SK-N-MC (cell line): ENCODE data around the gene C19orf81.

Experiments used
- DNase-seq: peaks from one replicate; pipeline ENCODE4 v3.0.0-alpha.2; 2011; ENCODE audit warnings: low read depth, low spot score
- H3K27ac ChIP-seq: fragments of 200-600 bp; sonication (generic); 2 replicates; pipeline ENCODE4 v1.5.1; 2016; ENCODE audit warnings: mixed run types
- H3K36me3 ChIP-seq: fragments of 200-600 bp; sonication (generic); 2 replicates; pipeline ENCODE4 v1.6.1; 2017; ENCODE audit warnings: antibody characterized with exemption, low read length, mixed read lengths; ENCODE audit not compliant: insufficient read depth
- H3K4me3 ChIP-seq: fragments of 200-600 bp; sonication (generic); 2 replicates; pipeline ENCODE4 v1.5.1; 2016
- H3K9ac ChIP-seq: fragments of 200-600 bp; sonication (generic); 2 replicates; pipeline ENCODE4 v1.8.0; 2017; ENCODE audit warnings: mixed run types, mixed read lengths; ENCODE audit not compliant: insufficient read length
- H3K9me3 ChIP-seq: fragments of 200-600 bp; sonication (generic); 2 replicates; pipeline ENCODE4 v1.6.1; 2017; ENCODE audit warnings: low read depth, mild to moderate bottlenecking, antibody characterized with exemption, low read length, moderate library complexity, mixed read lengths
- EZH2 ChIP-seq: fragments of 200-600 bp; sonication (generic); IDR thresholded peaks from one replicate; pipeline ENCODE4 v1.6.1; 2017; ENCODE audit warnings: antibody characterized with exemption
- FOXP2 ChIP-seq: optimal IDR thresholded peaks from 2 replicates; pipeline ENCODE3; 2011; ENCODE audit warnings: mild to moderate bottlenecking, moderate library complexity; ENCODE audit not compliant: insufficient read depth; ENCODE audit errors: extremely low read length, control extremely low read depth
- POLR2AphosphoS5 ChIP-seq: IDR thresholded peaks from 2 replicates; pipeline ENCODE4 v1.6.1; 2012; ENCODE audit warnings: mild to moderate bottlenecking, low read depth, low read length, borderline replicate concordance

The C19orf81 gene

GRCh38 chr19:50697414-50698124 is 48.3 kb downstream of the C19orf81 start:
- TF ChIP-seq EZH2, result no peak
- TF ChIP-seq POLR2AphosphoS5, result no peak
- no peak for TF ChIP-seq FOXP2

DNA sequence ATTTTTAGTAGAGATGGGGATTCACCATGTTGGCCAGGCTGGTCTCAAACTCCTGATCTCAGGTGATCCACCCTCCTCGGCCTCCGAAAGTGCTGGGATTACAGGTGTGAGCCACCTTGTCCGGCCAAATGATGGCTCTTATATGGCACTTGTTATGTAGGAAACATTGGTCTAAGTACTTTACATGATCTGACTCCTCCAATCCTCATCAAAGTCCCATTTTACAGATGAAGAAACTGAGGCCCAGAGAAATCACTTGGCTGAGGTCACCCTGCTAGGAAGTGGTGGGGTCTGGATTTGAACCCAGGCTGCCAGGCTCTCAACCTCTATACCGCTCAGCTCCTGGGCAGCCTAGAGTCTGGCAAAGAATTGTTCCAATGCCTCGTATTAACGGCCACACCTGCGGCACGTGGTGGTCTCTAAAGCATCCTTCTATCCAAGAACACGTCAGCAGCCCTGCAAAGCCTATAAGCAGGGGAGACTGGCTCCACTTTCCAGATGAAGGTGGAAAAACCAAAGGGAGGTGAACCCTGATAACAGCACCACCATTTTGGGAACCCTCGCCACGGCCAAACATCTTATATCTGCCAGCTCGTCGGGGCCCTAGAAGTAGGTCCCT is 52.2 kb downstream of the C19orf81 start:
- H3K36me3 ChIP-seq, result no peaks in the 10 kb centered on the region
- H3K9me3 ChIP-seq, result no peaks in the 10 kb centered on the region
- no peak overlapping the region for H3K27ac ChIP-seq
- TF ChIP-seq FOXP2 (no peak), POLR2AphosphoS5 (no peak), EZH2 (no peak)
- H3K4me3 ChIP-seq, result no peak overlapping the region
- no peak for DNase-seq
- no peak overlapping the region for H3K9ac ChIP-seq

More at GRCh38 chr19:50697414-50698124, 48.3 kb downstream of the C19orf81 start:
- DNase-seq, result no peak
- Histone ChIP-seq H3K36me3 (no peaks in the 10 kb centered on the region), H3K27ac (no peak overlapping the region), H3K4me3 (no peak overlapping the region), H3K9ac (no peak overlapping the region), H3K9me3 (no peaks in the 10 kb centered on the region)

- H3K27ac ChIP-seq, result no peak overlapping the region
- no peak overlapping the region for H3K9ac ChIP-seq
- DNase-seq, result no peak
- no peak for TF ChIP-seq FOXP2
- TF ChIP-seq EZH2, result no peak
- no peak for TF ChIP-seq POLR2AphosphoS5
- H3K4me3 ChIP-seq, result no peak overlapping the region
- no peaks in the 10 kb centered on the region for H3K36me3 ChIP-seq
- no peaks in the 10 kb centered on the region for H3K9me3 ChIP-seq
Measured at GRCh38 chr19:50702158-50702870, 53.1 kb downstream of the C19orf81 start.

DNA sequence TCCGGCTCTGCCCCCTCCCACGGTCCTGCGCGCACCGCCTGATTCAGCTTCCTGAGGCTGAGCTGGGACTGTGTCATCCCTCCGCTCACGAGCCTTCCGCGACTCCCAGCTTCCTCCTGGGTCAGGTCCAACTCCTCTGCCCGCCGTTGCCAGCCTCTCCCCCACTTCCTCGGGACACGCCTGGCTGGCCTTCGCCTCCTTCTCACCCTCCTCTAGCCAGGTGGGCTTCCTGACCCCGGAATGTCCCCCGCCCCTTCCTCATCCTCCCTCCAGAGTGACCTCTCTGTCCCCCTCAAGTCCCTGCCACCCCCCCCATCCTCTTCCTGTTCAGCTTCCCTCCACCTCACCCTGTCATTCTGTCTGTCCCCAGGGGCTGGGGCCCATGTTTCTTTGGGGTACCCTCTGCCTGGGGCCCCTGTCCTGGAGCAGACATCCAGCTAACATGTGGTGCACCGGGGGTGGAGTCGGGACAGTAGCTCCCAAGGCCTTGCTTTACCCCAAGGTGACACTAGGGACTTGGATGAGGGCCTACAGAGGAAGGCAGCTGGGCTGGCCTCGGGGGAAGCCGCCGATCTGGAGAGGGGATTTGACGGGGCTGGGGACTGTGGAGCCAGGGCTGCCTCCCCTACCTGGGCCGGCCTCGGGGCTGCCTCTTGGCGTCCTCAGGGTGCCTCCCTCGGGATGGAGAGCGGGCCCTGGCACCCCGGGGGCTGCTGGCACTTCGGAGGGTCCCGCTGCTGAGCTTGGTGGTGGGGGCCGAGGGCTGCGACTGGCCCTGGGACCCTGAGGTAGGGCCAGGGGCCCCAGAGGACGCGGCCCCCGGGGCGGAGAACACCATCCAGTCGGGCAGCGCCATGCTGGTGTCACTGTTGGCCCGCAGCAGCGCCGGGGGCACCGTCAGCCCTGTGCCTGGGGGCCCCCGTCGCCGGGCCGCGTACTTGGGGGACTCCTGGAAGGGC is 53.9 kb downstream of the C19orf81 start:
- no peak for DNase-seq
- no peak for TF ChIP-seq EZH2
- TF ChIP-seq POLR2AphosphoS5, result no peak
- no peak for TF ChIP-seq FOXP2
- Histone ChIP-seq H3K9ac (no peak overlapping the region), H3K9me3 (no peaks in the 10 kb centered on the region), H3K36me3 (no peaks in the 10 kb centered on the region), H3K4me3 (no peak overlapping the region), H3K27ac (no peak overlapping the region)

- Histone ChIP-seq H3K27ac (no peak overlapping the region), H3K9ac (no peak overlapping the region), H3K9me3 (no peaks in the 10 kb centered on the region), H3K36me3 (no peaks in the 10 kb centered on the region), H3K4me3 (no peak overlapping the region)
- no peak for TF ChIP-seq EZH2
- no peak for TF ChIP-seq FOXP2
- no peak for TF ChIP-seq POLR2AphosphoS5
- no peak for DNase-seq
Measured at GRCh38 chr19:50703915-50704796, 54.9 kb downstream of the C19orf81 start.

DNA sequence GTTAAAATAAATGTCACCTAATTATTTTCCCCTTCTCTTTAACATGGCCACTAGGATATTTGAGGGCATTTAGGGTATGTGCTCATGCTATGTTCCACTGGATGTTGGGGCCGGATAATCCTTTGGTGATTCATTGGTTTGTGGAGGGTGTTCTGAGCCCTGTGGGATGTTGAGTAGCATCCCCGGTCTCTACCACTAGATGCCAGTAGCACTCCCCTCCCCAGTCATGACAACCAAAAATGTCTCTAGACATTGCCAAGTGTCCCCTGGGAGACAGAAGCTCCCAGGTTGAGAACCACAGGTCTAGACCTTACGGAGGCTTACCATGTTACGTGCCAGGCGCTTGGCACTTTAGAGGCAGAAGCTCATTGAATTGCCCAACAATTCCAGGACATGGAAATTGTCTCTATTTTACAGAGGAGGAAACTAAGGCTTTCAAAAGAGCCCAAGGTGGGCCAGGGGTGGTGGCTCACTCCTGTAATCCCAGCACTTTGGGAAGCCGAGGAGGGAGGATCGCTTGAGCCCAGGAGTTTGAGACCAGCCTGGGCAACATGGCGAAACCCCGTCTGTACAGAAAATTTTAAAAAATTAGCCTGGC is 56.3 kb downstream of the C19orf81 start:
- no peak for DNase-seq
- no peak overlapping the region for H3K4me3 ChIP-seq
- H3K27ac ChIP-seq, result no peak overlapping the region
- no peaks in the 10 kb centered on the region for H3K36me3 ChIP-seq
- H3K9me3 ChIP-seq, result no peaks in the 10 kb centered on the region
- no peak for TF ChIP-seq FOXP2
- no peak for TF ChIP-seq EZH2
- no peak for TF ChIP-seq POLR2AphosphoS5
- no peak overlapping the region for H3K9ac ChIP-seq

- no peak overlapping the region for H3K9ac ChIP-seq
- H3K9me3 ChIP-seq, result no peaks in the 10 kb centered on the region
- no peak overlapping the region for H3K4me3 ChIP-seq
- no peak for DNase-seq
- H3K27ac ChIP-seq, result no peak overlapping the region
- peaks cover under 1% of the 10 kb centered on the region; the same call in 1 of the 2 replicates for H3K36me3 ChIP-seq
- TF ChIP-seq EZH2 (no peak), FOXP2 (no peak), POLR2AphosphoS5 (no peak)
Measured at GRCh38 chr19:50706387-50706786, 57.1 kb downstream of the C19orf81 start.
